Measurements from ENCODE around the gene NME3. TPM values are rescaled to one million over a fixed set of nuclear protein-coding genes. Genes with fewer than 3 reads are reported as not detected.
A peak's percentile ranks its signal among the peaks of the same experiment; 100 is the strongest.

NME3 gene
- total and polyA plus RNA-seq, 4 donors = 10.4 to 38.0 (median 19.4) TPM

- DNase-seq (ENCODE audit: low spot score) = no peak
- H3K9ac ChIP-seq (ENCODE audit: low read depth in 1 of 2, low read length in 2 of 2) = no peak overlapping the region
- 73% methylated on average over 40 of the region's 40 CpGs for WGBS
- H3K27me3 ChIP-seq (ENCODE audit: control insufficient read depth in 4 of 4, insufficient read depth in 4 of 4, low read length in 3 of 4) = no peaks in the 10 kb centered on the region
- H3K9me3 ChIP-seq (ENCODE audit: control insufficient read depth in 4 of 4, low read length in 3 of 4) = no peaks in the 10 kb centered on the region
- peaks cover 0 to 74% (median 64%) of the 10 kb centered on the region in 4 donors for H3K4me1 ChIP-seq (ENCODE audit: control insufficient read depth in 4 of 4, insufficient read depth in 4 of 4, low read length in 3 of 4)
- TF ChIP-seq HNF4A (conservative IDR thresholded peaks at IDR 0.05) (peak; percentile 5 to 80), JUND (IDR thresholded peaks at IDR 0.05) (no peak), RXRA (IDR thresholded peaks at IDR 0.05) (peak in 1 of 2 donors; percentile 63), TAF1 (conservative IDR thresholded peaks at IDR 0.05) (no peak)
- H3K27ac ChIP-seq (ENCODE audit: low read depth in 1 of 2, low read length in 2 of 2) = peak overlapping the region; percentile 81 to 85
- no peak overlapping the region for H3K4me3 ChIP-seq (ENCODE audit: low read depth in 1 of 3, low read length in 3 of 3)
- H3K36me3 ChIP-seq (ENCODE audit: control insufficient read depth in 4 of 4, insufficient read depth in 3 of 4, low read depth in 1 of 4, low read length in 3 of 4) = peaks cover 5 to 28% (median 24%) of the 10 kb centered on the region in 4 donors
Measured at GRCh38 chr16:1816396-1817275, 45.3 kb upstream of the NME3 start.

- Histone ChIP-seq H3K36me3 (ENCODE audit: control insufficient read depth in 4 of 4, insufficient read depth in 3 of 4, low read depth in 1 of 4, low read length in 3 of 4) (peaks cover 6 to 22% (median 17%) of the 10 kb centered on the region in 4 donors), H3K4me1 (ENCODE audit: control insufficient read depth in 4 of 4, insufficient read depth in 4 of 4, low read length in 3 of 4) (peaks cover 0 to 62% (median 54%) of the 10 kb centered on the region in 4 donors), H3K9me3 (ENCODE audit: control insufficient read depth in 4 of 4, low read length in 3 of 4) (no peaks in the 10 kb centered on the region), H3K9ac (ENCODE audit: low read depth in 1 of 2, low read length in 2 of 2) (no peak overlapping the region), H3K27me3 (ENCODE audit: control insufficient read depth in 4 of 4, insufficient read depth in 4 of 4, low read length in 3 of 4) (no peaks in the 10 kb centered on the region), H3K27ac (ENCODE audit: low read depth in 1 of 2, low read length in 2 of 2) (peak overlapping the region; percentile 46 to 47), H3K4me3 (ENCODE audit: low read depth in 1 of 3, low read length in 3 of 3) (no peak overlapping the region)
- no peak for TF ChIP-seq GABPA (IDR thresholded peaks at IDR 0.05 in 1 of 2, conservative IDR thresholded peaks at IDR 0.05 in 1 of 2)
- TF ChIP-seq NR2F2 (IDR thresholded peaks at IDR 0.05) = no peak
- DNase-seq (ENCODE audit: low spot score) = peak; percentile 34
- 91% methylated on average over 11 of the region's 11 CpGs for WGBS
Measured at GRCh38 chr16:1815461-1815860, 44.1 kb upstream of the NME3 start.

DNA sequence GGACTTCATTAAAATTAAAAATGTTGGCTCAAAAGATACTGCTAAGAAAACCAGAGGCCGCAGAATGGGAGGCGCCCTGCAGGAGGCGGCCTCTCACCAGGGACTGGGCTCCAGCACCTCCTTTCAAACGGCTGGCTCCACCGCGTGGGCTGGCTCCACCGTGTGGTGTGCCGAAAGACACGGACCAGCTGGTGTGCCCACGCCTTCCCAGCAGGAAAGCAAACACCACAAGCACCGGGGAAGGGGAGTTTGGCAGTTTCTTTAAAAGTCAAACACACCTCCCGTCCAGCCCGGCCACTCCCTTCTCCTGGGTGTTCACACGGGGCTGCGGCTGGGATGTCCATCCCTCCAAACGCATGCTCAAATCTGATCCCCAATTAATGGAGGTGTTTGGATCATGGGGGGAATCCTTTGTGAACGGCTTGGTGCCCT is 41.4 kb upstream of the NME3 start:
- WGBS = 18% methylated on average over 17 of the region's 17 CpGs
- peak; percentile 80 for DNase-seq (ENCODE audit: low spot score)
- Histone ChIP-seq H3K27me3 (ENCODE audit: control insufficient read depth in 4 of 4, insufficient read depth in 4 of 4, low read length in 3 of 4) (no peaks in the 10 kb centered on the region), H3K27ac (ENCODE audit: low read depth in 1 of 2, low read length in 2 of 2) (peak overlapping the region in 1 of 2 donors; percentile 57), H3K4me3 (ENCODE audit: low read depth in 1 of 3, low read length in 3 of 3) (no peak overlapping the region), H3K9ac (ENCODE audit: low read depth in 1 of 2, low read length in 2 of 2) (no peak overlapping the region), H3K36me3 (ENCODE audit: control insufficient read depth in 4 of 4, insufficient read depth in 3 of 4, low read depth in 1 of 4, low read length in 3 of 4) (peaks cover 19 to 28% (median 22%) of the 10 kb centered on the region in 4 donors), H3K4me1 (ENCODE audit: control insufficient read depth in 4 of 4, insufficient read depth in 4 of 4, low read length in 3 of 4) (peaks cover 0 to 37% (median 28%) of the 10 kb centered on the region in 4 donors), H3K9me3 (ENCODE audit: control insufficient read depth in 4 of 4, low read length in 3 of 4) (no peaks in the 10 kb centered on the region)
- no peak for TF ChIP-seq JUND (IDR thresholded peaks at IDR 0.05)
- no peak for TF ChIP-seq HNF4G (IDR thresholded peaks at IDR 0.05)
- peak; percentile 35 to 38 for TF ChIP-seq HNF4A (conservative IDR thresholded peaks at IDR 0.05)
- peak; percentile 87 for TF ChIP-seq MAX (IDR thresholded peaks at IDR 0.05)
- TF ChIP-seq EGR1 (IDR thresholded peaks at IDR 0.05; ENCODE audit: low read depth in 2 of 2) = peak; percentile 59 to 63
- TF ChIP-seq ATF3 (IDR thresholded peaks at IDR 0.05) = no peak
- TF ChIP-seq RXRA (IDR thresholded peaks at IDR 0.05) = peak; percentile 63 to 66
- no peak for TF ChIP-seq REST (IDR thresholded peaks at IDR 0.05)
- TF ChIP-seq TAF1 (conservative IDR thresholded peaks at IDR 0.05) = no peak
- TF ChIP-seq YY1 (IDR thresholded peaks at IDR 0.05) = no peak
- peak; percentile 86 to 89 for TF ChIP-seq RAD21 (IDR thresholded peaks at IDR 0.05)
- TF ChIP-seq NR2F2 (IDR thresholded peaks at IDR 0.05) = no peak
- TF ChIP-seq GABPA (IDR thresholded peaks at IDR 0.05 in 1 of 2, conservative IDR thresholded peaks at IDR 0.05 in 1 of 2) = peak in 1 of 2 donors; percentile 68
- peak; percentile 38 for TF ChIP-seq FOXA2 (IDR thresholded peaks at IDR 0.05)
- no peak for TF ChIP-seq FOXA1 (IDR thresholded peaks at IDR 0.05)
- TF ChIP-seq CTCF (IDR thresholded peaks at IDR 0.05; ENCODE audit: low read depth, low read length, missing input control) = peak; percentile 62
- TF ChIP-seq SP1 (IDR thresholded peaks at IDR 0.05) = peak; percentile 49
- no peak for TF ChIP-seq ZBTB33 (IDR thresholded peaks at IDR 0.05)
